Ovary (tissue), 3 donors: ENCODE results near the gene AOPEP.

Source experiments
- CTCF ChIP-seq, 3 donors: fragments of 450-650 bp in 2 of 3; fragments of 200-600 bp in 1 of 3; IDR thresholded peaks; one replicate each; pipeline versions ENCODE4 v1.5.1 to v1.8.0; 2016 to 2022; ENCODE audit warnings: antibody characterized with exemption in 3 of 3, mild to moderate bottlenecking in 1 of 3
- POLR2A ChIP-seq: fragments of 450-650 bp; IDR thresholded peaks from one replicate; pipeline ENCODE4 v1.6.1; 2017; ENCODE audit warnings: antibody characterized with exemption, mild to moderate bottlenecking, moderate library complexity
- donor health status: DM: no; HTN: no; CAD: no.

- TF ChIP-seq POLR2A (no peak), CTCF (IDR thresholded peaks at IDR 0.05) (no peak)
Measured at GRCh38 chr9:94913550-94913949, 187.1 kb downstream of the AOPEP start.
